Neural cell (in vitro differentiated cells): Measurements from ENCODE around the gene MEX3D. TPM values are rescaled to one million over a fixed set of nuclear protein-coding genes. Genes with fewer than 3 reads are reported as not detected.

Experiments used
- H2AFZ ChIP-seq: fragments of 200-600, 300-800 bp; sonication (generic), shearing (Covaris generic); 2 replicates; pipeline ENCODE4 v1.6.0; 2014; ENCODE audit warnings: low read depth, mild to moderate bottlenecking, antibody characterized with exemption, low read length, moderate library complexity
- H3F3A ChIP-seq: fragments of 200-600 bp; shearing (Covaris generic); 2 replicates; pipeline ENCODE4 v1.6.1; 2016; ENCODE audit warnings: mild to moderate bottlenecking, moderate library complexity, mixed read lengths, antibody characterized with exemption, low read length; ENCODE audit not compliant: insufficient read depth, poor library complexity, severe bottlenecking
- H3K27ac ChIP-seq: fragments of 200-600, 300-800 bp; sonication (generic), shearing (Covaris generic); 2 replicates; pipeline ENCODE4 v1.5.1; 2014; ENCODE audit warnings: mild to moderate bottlenecking, low read length, moderate library complexity
- H3K27me3 ChIP-seq: fragments of 300-800, 200-600 bp; sonication (generic), shearing (Covaris generic); 2 replicates; pipeline ENCODE4 v1.6.0; 2014; ENCODE audit warnings: mild to moderate bottlenecking, low read depth, low read length, moderate library complexity; ENCODE audit not compliant: insufficient read depth
- H3K36me3 ChIP-seq: fragments of 300-800, 200-600 bp; sonication (generic), shearing (Covaris generic); 2 replicates; pipeline ENCODE4 v1.5.1; 2014; ENCODE audit warnings: mild to moderate bottlenecking, antibody characterized with exemption, low read length, moderate library complexity; ENCODE audit not compliant: insufficient read depth
- H3K4me2 ChIP-seq: fragments of 300-800, 200-600 bp; sonication (generic), shearing (Covaris generic); 2 replicates; pipeline ENCODE4 v1.6.0; 2014; ENCODE audit warnings: mild to moderate bottlenecking, low read length
- H3K4me3 ChIP-seq: fragments of 300-800, 200-600 bp; sonication (generic), shearing (Covaris generic); 2 replicates; pipeline ENCODE4 v1.5.1; 2014; ENCODE audit warnings: mild to moderate bottlenecking, low read length, moderate library complexity
- H3K79me2 ChIP-seq: fragments of 200-600 bp; shearing (Covaris generic); replicated peaks from 2 replicates; pipeline ENCODE4 v1.6.0; 2014; ENCODE audit warnings: mild to moderate bottlenecking, low read length, moderate library complexity; ENCODE audit not compliant: insufficient read depth
- H3K9ac ChIP-seq: fragments of 300-800, 200-600 bp; sonication (generic), shearing (Covaris generic); 2 replicates; pipeline ENCODE4 v1.6.1; 2016; ENCODE audit warnings: mild to moderate bottlenecking, low read length, mixed read lengths
- H3K9me2 ChIP-seq: fragments of 200-600 bp; shearing (Covaris generic); 2 replicates; pipeline ENCODE4 v1.6.1; 2016; ENCODE audit warnings: mild to moderate bottlenecking, low read length, mixed read lengths; ENCODE audit not compliant: insufficient read depth
- H3K9me3 ChIP-seq: fragments of 200-600, 300-800 bp; sonication (generic), shearing (Covaris generic); 2 replicates; pipeline ENCODE4 v1.6.1; 2016; ENCODE audit warnings: mild to moderate bottlenecking, mixed run types, low read length, moderate library complexity, mixed read lengths
- H4K20me1 ChIP-seq: fragments of 200-600 bp; shearing (Covaris generic); 2 replicates; pipeline ENCODE4 v1.6.1; 2016; ENCODE audit warnings: mild to moderate bottlenecking, mixed run types; ENCODE audit not compliant: insufficient read depth
- EP300 ChIP-seq: fragments of 450-650 bp; conservative IDR thresholded peaks from 2 replicates; pipeline ENCODE4 v1.6.1; 2014; ENCODE audit warnings: antibody characterized with exemption, mild to moderate bottlenecking, moderate library complexity; ENCODE audit not compliant: poor library complexity, severe bottlenecking
- MXI1 ChIP-seq: fragments of 450-650 bp; conservative IDR thresholded peaks from 2 replicates; pipeline ENCODE4 v1.6.1; 2014; ENCODE audit warnings: antibody characterized with exemption, mild to moderate bottlenecking; ENCODE audit not compliant: poor library complexity, severe bottlenecking
- POLR2AphosphoS5 ChIP-seq: IDR thresholded peaks from 2 replicates; pipeline ENCODE4 v1.6.1; 2012
- RAD21 ChIP-seq: fragments of 450-650 bp; conservative IDR thresholded peaks from 2 replicates; pipeline ENCODE4 v1.6.1; 2014; ENCODE audit warnings: antibody characterized with exemption, mild to moderate bottlenecking, moderate library complexity
- SMC3 ChIP-seq: fragments of 450-650 bp; conservative IDR thresholded peaks from 2 replicates; pipeline ENCODE4 v1.6.1; 2014; ENCODE audit warnings: antibody characterized with exemption, mild to moderate bottlenecking, moderate library complexity; ENCODE audit not compliant: poor library complexity
- TAF1 ChIP-seq: IDR thresholded peaks from 2 replicates; pipeline ENCODE4 v1.6.1; 2012; ENCODE audit warnings: low read depth
- polyA plus RNA-seq: library from polyadenylated mRNA; depleted of rRNA; stranded (reverse); fragments of >200 nt; gene quantifications from 2 replicates; pipeline ENCODE4 v1.2.3, GENCODE V29; 2014
- TF ChIP-seq, protein P1 (sequence below): fragments of 450-650 bp; IDR thresholded peaks from 2 replicates; pipeline ENCODE4 v1.5.1; 2014; ENCODE audit warnings: antibody characterized with exemption, mild to moderate bottlenecking, moderate library complexity; ENCODE audit not compliant: poor library complexity, severe bottlenecking
- TF ChIP-seq, protein P2 (sequence below): IDR thresholded peaks from 2 replicates; pipeline ENCODE4 v1.6.1; 2012; ENCODE audit warnings: borderline replicate concordance

The MEX3D gene
- polyA plus RNA-seq, 1 donor from 2014 or later: 20.8 TPM

DNA sequence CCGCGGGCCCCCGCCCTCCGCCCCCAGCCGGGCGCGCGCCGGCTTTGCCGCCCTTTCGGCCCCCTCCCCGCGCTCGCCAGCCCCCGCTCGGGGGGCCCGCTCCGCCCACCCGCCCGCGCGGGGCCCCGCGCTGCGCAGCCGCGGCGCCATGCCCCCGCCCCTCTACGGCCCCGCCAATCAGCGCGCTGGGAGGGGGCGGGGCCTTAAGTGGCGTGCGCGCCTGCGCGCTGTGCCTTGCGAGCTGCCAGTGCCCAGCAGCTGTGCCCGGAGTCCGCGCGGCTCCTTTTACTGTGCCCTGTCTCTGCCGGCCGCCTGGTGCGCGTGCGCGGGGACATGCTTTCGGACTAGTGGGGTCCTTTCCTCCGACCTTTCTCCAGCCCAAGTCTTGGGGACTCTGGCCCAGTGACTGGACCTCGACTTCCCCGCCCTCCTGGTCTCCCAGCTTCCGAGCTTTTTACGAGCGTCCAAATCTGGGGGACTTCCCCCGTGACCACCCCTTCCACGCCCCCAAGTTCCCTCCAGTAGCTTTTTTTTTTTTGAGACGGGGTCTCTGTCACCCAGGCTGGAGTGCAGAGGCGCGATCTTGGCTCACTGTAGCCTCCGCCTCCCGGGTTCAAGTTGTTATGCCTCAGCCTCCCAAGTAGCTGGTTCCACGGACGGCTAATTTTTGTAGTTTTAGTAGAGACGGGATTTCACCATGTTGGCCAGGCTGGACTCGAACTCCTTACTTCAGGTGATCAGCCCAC lies 24.8 kb upstream of the MEX3D start, which contains the start of gene MBD3:
Gene MBD3 (minus strand): TSS at position 111 of the 746 bp plus-strand sequence. CDS start 234 bp downstream, outside the sequence.
- Histone ChIP-seq H3F3A (no peaks in the 10 kb centered on the region), H3K9ac (peak within 1 kb of the TSS; percentile 98), H2AFZ (peak within 1 kb of the TSS; percentile 60), H4K20me1 (no peaks in the 10 kb centered on the region), H3K9me2 (no peaks in the 10 kb centered on the region), H3K27me3 (no peaks in the 10 kb centered on the region), H3K9me3 (no peaks in the 10 kb centered on the region), H3K79me2 (peaks cover 35% of the 10 kb centered on the region), H3K4me2 (peak within 1 kb of the TSS; percentile 88), H3K36me3 (peaks cover 6% of the 10 kb centered on the region), H3K27ac (peak within 1 kb of the TSS; percentile 94), H3K4me3 (peak within 1 kb of the TSS; percentile 96)
- TF ChIP-seq SMC3: no peak
- no peak for TF ChIP-seq RAD21
- no peak for TF ChIP-seq TAF1
- TF ChIP-seq POLR2AphosphoS5: peak; percentile 66
- TF ChIP-seq, protein P1, sequence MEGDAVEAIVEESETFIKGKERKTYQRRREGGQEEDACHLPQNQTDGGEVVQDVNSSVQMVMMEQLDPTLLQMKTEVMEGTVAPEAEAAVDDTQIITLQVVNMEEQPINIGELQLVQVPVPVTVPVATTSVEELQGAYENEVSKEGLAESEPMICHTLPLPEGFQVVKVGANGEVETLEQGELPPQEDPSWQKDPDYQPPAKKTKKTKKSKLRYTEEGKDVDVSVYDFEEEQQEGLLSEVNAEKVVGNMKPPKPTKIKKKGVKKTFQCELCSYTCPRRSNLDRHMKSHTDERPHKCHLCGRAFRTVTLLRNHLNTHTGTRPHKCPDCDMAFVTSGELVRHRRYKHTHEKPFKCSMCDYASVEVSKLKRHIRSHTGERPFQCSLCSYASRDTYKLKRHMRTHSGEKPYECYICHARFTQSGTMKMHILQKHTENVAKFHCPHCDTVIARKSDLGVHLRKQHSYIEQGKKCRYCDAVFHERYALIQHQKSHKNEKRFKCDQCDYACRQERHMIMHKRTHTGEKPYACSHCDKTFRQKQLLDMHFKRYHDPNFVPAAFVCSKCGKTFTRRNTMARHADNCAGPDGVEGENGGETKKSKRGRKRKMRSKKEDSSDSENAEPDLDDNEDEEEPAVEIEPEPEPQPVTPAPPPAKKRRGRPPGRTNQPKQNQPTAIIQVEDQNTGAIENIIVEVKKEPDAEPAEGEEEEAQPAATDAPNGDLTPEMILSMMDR: no peak
- TF ChIP-seq MXI1: no peak

DNA sequence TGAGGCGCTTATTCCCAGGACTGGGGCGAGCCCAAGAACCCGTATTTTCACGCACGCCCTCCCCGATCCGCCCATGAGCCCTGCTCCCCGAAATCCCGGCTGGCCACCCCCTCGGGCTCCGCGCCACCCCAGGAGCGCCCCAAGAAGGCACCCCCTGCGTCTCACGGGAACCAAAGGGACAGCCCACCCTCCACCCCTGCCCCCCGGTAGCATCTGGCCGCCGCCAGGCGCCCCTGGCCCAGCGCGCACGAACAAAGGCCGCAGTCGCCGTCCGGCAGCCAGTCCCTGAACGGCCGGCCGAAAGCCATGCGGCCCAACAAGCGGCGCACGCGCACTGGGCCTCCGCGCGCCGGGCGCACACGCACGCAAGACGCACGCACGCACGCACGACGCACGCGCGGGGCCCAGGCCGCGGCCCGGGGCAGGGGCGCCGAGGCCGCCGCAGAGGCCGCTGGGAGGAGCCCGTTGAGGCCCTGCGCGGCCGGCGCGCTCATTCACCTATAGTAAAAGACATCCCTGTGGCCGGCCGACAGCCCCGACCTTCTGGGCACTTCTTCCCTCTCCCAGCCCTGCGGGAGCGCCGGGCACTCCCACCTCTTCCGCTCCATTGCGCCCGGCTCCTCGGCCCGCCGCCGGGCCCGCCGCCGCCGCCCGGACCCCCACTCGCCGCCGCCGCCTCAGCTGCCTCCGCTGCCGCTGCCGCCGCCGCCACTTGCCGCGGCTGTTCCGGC lies 24.1 kb upstream of the MEX3D start:
- Histone ChIP-seq H3K9me2 (no peaks in the 10 kb centered on the region), H3K79me2 (peaks cover 42% of the 10 kb centered on the region), H3K4me3 (peak overlapping the region; percentile 96), H3K4me2 (peak overlapping the region; percentile 88), H3F3A (no peaks in the 10 kb centered on the region), H4K20me1 (no peaks in the 10 kb centered on the region), H3K27ac (peak overlapping the region; percentile 94), H3K27me3 (no peaks in the 10 kb centered on the region), H2AFZ (peak overlapping the region; percentile 45), H3K9me3 (no peaks in the 10 kb centered on the region), H3K36me3 (no peaks in the 10 kb centered on the region), H3K9ac (peak overlapping the region; percentile 98)
- TF ChIP-seq POLR2AphosphoS5 (peak; percentile 83), EP300 (peak; percentile 65), SMC3 (peak; percentile 16), MXI1 (peak; percentile 97), RAD21 (peak; percentile 14)
- TF ChIP-seq, protein P1: no peak
- TF ChIP-seq, protein P2, sequence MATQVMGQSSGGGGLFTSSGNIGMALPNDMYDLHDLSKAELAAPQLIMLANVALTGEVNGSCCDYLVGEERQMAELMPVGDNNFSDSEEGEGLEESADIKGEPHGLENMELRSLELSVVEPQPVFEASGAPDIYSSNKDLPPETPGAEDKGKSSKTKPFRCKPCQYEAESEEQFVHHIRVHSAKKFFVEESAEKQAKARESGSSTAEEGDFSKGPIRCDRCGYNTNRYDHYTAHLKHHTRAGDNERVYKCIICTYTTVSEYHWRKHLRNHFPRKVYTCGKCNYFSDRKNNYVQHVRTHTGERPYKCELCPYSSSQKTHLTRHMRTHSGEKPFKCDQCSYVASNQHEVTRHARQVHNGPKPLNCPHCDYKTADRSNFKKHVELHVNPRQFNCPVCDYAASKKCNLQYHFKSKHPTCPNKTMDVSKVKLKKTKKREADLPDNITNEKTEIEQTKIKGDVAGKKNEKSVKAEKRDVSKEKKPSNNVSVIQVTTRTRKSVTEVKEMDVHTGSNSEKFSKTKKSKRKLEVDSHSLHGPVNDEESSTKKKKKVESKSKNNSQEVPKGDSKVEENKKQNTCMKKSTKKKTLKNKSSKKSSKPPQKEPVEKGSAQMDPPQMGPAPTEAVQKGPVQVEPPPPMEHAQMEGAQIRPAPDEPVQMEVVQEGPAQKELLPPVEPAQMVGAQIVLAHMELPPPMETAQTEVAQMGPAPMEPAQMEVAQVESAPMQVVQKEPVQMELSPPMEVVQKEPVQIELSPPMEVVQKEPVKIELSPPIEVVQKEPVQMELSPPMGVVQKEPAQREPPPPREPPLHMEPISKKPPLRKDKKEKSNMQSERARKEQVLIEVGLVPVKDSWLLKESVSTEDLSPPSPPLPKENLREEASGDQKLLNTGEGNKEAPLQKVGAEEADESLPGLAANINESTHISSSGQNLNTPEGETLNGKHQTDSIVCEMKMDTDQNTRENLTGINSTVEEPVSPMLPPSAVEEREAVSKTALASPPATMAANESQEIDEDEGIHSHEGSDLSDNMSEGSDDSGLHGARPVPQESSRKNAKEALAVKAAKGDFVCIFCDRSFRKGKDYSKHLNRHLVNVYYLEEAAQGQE: no peak
